Measurements from ENCODE around the gene TRERF1.

TRERF1 gene

DNA sequence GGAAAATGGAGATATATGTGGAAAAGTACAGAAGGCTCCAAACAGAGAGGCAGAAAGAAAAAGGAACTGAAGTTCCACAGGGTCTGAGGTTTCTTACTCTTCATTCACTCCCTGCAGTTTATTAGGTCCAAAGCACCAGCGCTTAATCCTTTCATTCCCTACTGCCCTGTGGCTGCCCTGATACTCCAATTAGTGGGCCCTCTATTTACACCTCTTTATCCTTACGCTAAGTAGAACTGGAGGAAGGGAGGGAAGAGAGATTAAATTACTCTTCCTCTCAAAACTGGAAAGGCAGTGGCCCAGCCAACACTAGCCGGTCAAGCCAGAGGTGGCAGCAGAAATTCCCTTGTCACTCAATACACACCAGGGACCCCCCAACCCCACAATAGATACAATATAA is 20.4 kb downstream of the TRERF1 start:
- H2AFZ ChIP-seq (ENCODE audit: low read length): no peak overlapping the region
- H3F3A ChIP-seq (ENCODE audit: insufficient read depth, low read length): no peaks in the 10 kb centered on the region
- H3K9ac ChIP-seq (ENCODE audit: low read length): no peak overlapping the region
- no peak overlapping the region for H3K4me3 ChIP-seq (ENCODE audit: low read depth, low read length, poor library complexity, severe bottlenecking)
- peaks cover 3% of the 10 kb centered on the region; the same call in 1 of the 2 replicates for H3K9me3 ChIP-seq (ENCODE audit: low read length)
- H3K9me2 ChIP-seq (ENCODE audit: low read depth, low read length): no peaks in the 10 kb centered on the region
- H4K20me1 ChIP-seq (ENCODE audit: insufficient read depth, low read length): no peaks in the 10 kb centered on the region
- H3K27me3 ChIP-seq (ENCODE audit: insufficient read depth, low read length): peaks cover 13% of the 10 kb centered on the region
- no peak overlapping the region for H3K4me2 ChIP-seq (ENCODE audit: low read length)
- TF ChIP-seq EZH2 (IDR thresholded peaks at IDR 0.05; ENCODE audit: borderline replicate concordance, low read length) (no peak), CTCF (IDR thresholded peaks at IDR 0.05; ENCODE audit: low read length) (no peak)
- no peaks in the 10 kb centered on the region; the same call in 1 of the 2 replicates for H3K36me3 ChIP-seq (ENCODE audit: insufficient read depth, low read length)
- H3K79me2 ChIP-seq (ENCODE audit: insufficient read depth, low read length): no peaks in the 10 kb centered on the region
- no peak overlapping the region for H3K27ac ChIP-seq (ENCODE audit: low read depth, low read length, poor library complexity, severe bottlenecking)
- H3K4me1 ChIP-seq (ENCODE audit: insufficient read depth, low read length, severe bottlenecking): no peaks in the 10 kb centered on the region

GRCh38 chr6:42429836-42430235 is 21.9 kb downstream of the TRERF1 start:
- H3K79me2 ChIP-seq (ENCODE audit: insufficient read depth, low read length): no peaks in the 10 kb centered on the region

GRCh38 chr6:42429042-42429585 is 22.6 kb downstream of the TRERF1 start:
- Histone ChIP-seq H3K9me3 (ENCODE audit: low read length) (no peaks in the 10 kb centered on the region; the same call in 1 of the 2 replicates), H3F3A (ENCODE audit: insufficient read depth, low read length) (no peaks in the 10 kb centered on the region), H2AFZ (ENCODE audit: low read length) (no peak overlapping the region), H3K27ac (ENCODE audit: low read depth, low read length, poor library complexity, severe bottlenecking) (no peak overlapping the region), H3K36me3 (ENCODE audit: insufficient read depth, low read length) (no peaks in the 10 kb centered on the region), H3K27me3 (ENCODE audit: insufficient read depth, low read length) (peaks cover 8% of the 10 kb centered on the region), H3K4me1 (ENCODE audit: insufficient read depth, low read length, severe bottlenecking) (no peaks in the 10 kb centered on the region), H3K4me3 (ENCODE audit: low read depth, low read length, poor library complexity, severe bottlenecking) (no peak overlapping the region), H3K4me2 (ENCODE audit: low read length) (no peak overlapping the region), H3K9ac (ENCODE audit: low read length) (no peak overlapping the region), H3K79me2 (ENCODE audit: insufficient read depth, low read length) (no peaks in the 10 kb centered on the region), H4K20me1 (ENCODE audit: insufficient read depth, low read length) (no peaks in the 10 kb centered on the region), H3K9me2 (ENCODE audit: low read depth, low read length) (no peaks in the 10 kb centered on the region)
- no peak for TF ChIP-seq CTCF (IDR thresholded peaks at IDR 0.05; ENCODE audit: low read length)

More at GRCh38 chr6:42429836-42430235, 21.9 kb downstream of the TRERF1 start:
- H3K4me3 ChIP-seq (ENCODE audit: low read depth, low read length, poor library complexity, severe bottlenecking): no peak overlapping the region
- H3K4me1 ChIP-seq (ENCODE audit: insufficient read depth, low read length, severe bottlenecking): no peaks in the 10 kb centered on the region
- peaks cover 13% of the 10 kb centered on the region for H3K27me3 ChIP-seq (ENCODE audit: insufficient read depth, low read length)
- H3K9me2 ChIP-seq (ENCODE audit: low read depth, low read length): no peaks in the 10 kb centered on the region
- TF ChIP-seq EZH2 (IDR thresholded peaks at IDR 0.05; ENCODE audit: borderline replicate concordance, low read length): no peak
- no peak for TF ChIP-seq CTCF (IDR thresholded peaks at IDR 0.05; ENCODE audit: low read length)
- H3K9ac ChIP-seq (ENCODE audit: low read length): no peak overlapping the region
- H2AFZ ChIP-seq (ENCODE audit: low read length): no peak overlapping the region
- no peaks in the 10 kb centered on the region for H4K20me1 ChIP-seq (ENCODE audit: insufficient read depth, low read length)
- no peak overlapping the region for H3K27ac ChIP-seq (ENCODE audit: low read depth, low read length, poor library complexity, severe bottlenecking)
- no peak overlapping the region for H3K4me2 ChIP-seq (ENCODE audit: low read length)
- peaks cover 3% of the 10 kb centered on the region; the same call in 1 of the 2 replicates for H3K9me3 ChIP-seq (ENCODE audit: low read length)
- no peaks in the 10 kb centered on the region for H3K36me3 ChIP-seq (ENCODE audit: insufficient read depth, low read length)
- H3F3A ChIP-seq (ENCODE audit: insufficient read depth, low read length): no peaks in the 10 kb centered on the region

All from OCI-LY1 (cell line).